ENCODE data around the gene EFNA1. TPM values are rescaled to one million over a fixed set of nuclear protein-coding genes. Genes with fewer than 3 reads are reported as not detected.
A peak's percentile ranks its signal among the peaks of the same experiment; 100 is the strongest.

Gene EFNA1
- total RNA-seq, 3 donors from 2014 or later (not counting 1 experiment from before 2014, with no cell fraction given): 1.5 to 1.9 (median 1.9) TPM

GRCh38 chr1:155171836-155172731 lies 44.4 kb downstream of the EFNA1 start:
- Histone ChIP-seq H3K4me3 (ENCODE audit: low read length) (peak overlapping the region; percentile 68), H3K27ac (ENCODE audit: low read length) (peak overlapping the region; percentile 89), H3K36me3 (ENCODE audit: control insufficient read depth, insufficient read depth, low read length) (peaks cover 14% of the 10 kb centered on the region), H3K4me1 (ENCODE audit: control insufficient read depth, insufficient read depth, low read length) (peaks cover 42% of the 10 kb centered on the region), H3K9me3 (ENCODE audit: control insufficient read depth, insufficient read depth, low read length) (no peaks in the 10 kb centered on the region), H3K27me3 (ENCODE audit: control insufficient read depth, insufficient read depth, low read length) (no peaks in the 10 kb centered on the region)
- TF ChIP-seq, protein P1, sequence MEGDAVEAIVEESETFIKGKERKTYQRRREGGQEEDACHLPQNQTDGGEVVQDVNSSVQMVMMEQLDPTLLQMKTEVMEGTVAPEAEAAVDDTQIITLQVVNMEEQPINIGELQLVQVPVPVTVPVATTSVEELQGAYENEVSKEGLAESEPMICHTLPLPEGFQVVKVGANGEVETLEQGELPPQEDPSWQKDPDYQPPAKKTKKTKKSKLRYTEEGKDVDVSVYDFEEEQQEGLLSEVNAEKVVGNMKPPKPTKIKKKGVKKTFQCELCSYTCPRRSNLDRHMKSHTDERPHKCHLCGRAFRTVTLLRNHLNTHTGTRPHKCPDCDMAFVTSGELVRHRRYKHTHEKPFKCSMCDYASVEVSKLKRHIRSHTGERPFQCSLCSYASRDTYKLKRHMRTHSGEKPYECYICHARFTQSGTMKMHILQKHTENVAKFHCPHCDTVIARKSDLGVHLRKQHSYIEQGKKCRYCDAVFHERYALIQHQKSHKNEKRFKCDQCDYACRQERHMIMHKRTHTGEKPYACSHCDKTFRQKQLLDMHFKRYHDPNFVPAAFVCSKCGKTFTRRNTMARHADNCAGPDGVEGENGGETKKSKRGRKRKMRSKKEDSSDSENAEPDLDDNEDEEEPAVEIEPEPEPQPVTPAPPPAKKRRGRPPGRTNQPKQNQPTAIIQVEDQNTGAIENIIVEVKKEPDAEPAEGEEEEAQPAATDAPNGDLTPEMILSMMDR (IDR thresholded peaks at IDR 0.05): no peak
- H3K27ac Mint-ChIP-seq: peak overlapping the region; percentile 95 to 99
- WGBS (ENCODE audit: insufficient coverage): 49% methylated on average over 8 of the region's 8 CpGs
- H3K4me3 Mint-ChIP-seq: peak overlapping the region; percentile 95
- H3K36me3 Mint-ChIP-seq: no peaks in the 10 kb centered on the region
- peaks cover 27 to 48% of the 10 kb centered on the region in 2 donors for H3K4me1 Mint-ChIP-seq
- peak in 1 of 2 donors; percentile 12 for DNase-seq
- intact Hi-C loops (cut with micrococcal nuclease): loop anchor here (2.0 kb wide), 1 partner anchor 87 kb away; no protein-coding TSS in a partner anchor
- peaks cover 0 to 8% of the 10 kb centered on the region in 2 donors for H3K27me3 Mint-ChIP-seq (ENCODE audit: low read depth in 2 of 2)
- no peaks in the 10 kb centered on the region for H3K9me3 Mint-ChIP-seq
- ATAC-seq: peak in 2 of 3 donors; percentile 22 to 24

DNA sequence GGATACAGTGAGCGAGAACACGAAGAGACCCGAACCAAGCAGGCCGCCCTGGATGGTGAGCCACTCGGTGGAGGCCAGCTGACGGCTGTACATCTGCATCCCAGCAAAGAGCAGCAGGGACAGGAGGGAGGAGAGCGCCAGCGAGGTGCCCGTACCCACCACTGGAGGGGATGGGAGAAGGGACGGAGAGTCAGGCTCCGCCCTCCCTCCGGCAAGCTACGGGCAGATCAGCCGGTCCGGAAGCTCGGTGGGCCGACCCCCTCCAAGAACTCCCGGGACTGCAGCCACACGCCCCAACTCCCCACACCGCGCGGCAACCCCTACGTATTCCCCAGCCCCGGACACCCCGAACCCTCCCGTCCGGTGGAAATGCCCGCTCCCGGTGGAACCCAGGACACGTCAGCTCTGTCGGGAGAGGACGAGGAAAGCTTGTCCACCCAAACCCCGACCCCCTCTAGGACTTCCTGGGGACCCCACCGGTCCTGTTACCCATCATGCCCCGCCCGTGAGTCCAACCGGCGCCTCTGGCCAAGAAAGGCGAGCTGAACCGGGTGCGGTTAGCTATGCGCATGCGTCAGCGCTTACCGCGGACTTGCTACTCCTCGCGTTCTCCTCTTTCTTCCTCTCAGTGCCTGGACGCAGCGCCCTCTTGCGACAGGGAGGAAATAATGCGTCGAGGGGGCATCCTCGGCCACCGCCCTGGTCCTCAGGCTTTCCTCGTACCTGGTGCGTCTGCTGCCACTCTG lies 45.2 kb downstream of the EFNA1 start, which contains the start of gene KRTCAP2:
TSS of gene KRTCAP2 (minus strand) at position 573 of the 746 bp plus-strand sequence. CDS start at position 493, 80 bp downstream.
- Histone ChIP-seq H3K9me3 (ENCODE audit: control insufficient read depth, insufficient read depth, low read length) (no peaks in the 10 kb centered on the region), H3K36me3 (ENCODE audit: control insufficient read depth, insufficient read depth, low read length) (peaks cover 14% of the 10 kb centered on the region), H3K4me3 (ENCODE audit: low read length) (peak within 1 kb of the TSS; percentile 68), H3K4me1 (ENCODE audit: control insufficient read depth, insufficient read depth, low read length) (peaks cover 34% of the 10 kb centered on the region), H3K27me3 (ENCODE audit: control insufficient read depth, insufficient read depth, low read length) (no peaks in the 10 kb centered on the region), H3K27ac (ENCODE audit: low read length) (peak within 1 kb of the TSS; percentile 89)
- TF ChIP-seq, protein P1 (IDR thresholded peaks at IDR 0.05): peak; percentile 94
- intact Hi-C loops (cut with micrococcal nuclease): loop anchor here (2.0 kb wide), 1 partner anchor 88 kb away; no protein-coding TSS in a partner anchor
- peak; percentile 89 to 98 for DNase-seq
- WGBS (ENCODE audit: insufficient coverage): under 1% methylated on average over 57 of the region's 57 CpGs
- Mint-ChIP-seq H3K9me3 (no peaks in the 10 kb centered on the region), H3K4me3 (peak within 1 kb of the TSS; percentile 95), H3K36me3 (no peaks in the 10 kb centered on the region), H3K4me1 (peaks cover 28 to 41% of the 10 kb centered on the region in 2 donors), H3K27ac (peak within 1 kb of the TSS; percentile 95 to 99), H3K27me3 (ENCODE audit: low read depth in 2 of 2) (peaks cover 0 to 5% of the 10 kb centered on the region in 2 donors)
- ATAC-seq: peak; percentile 82 to 93 (median 85)

GRCh38 chr1:155173478-155174323 lies 46.0 kb downstream of the EFNA1 start, which contains the start of gene TRIM46:
Gene TRIM46 (plus strand): TSS chr1:155173849. CDS start chr1:155173967, 118 bp downstream.
- H3K4me1 ChIP-seq (ENCODE audit: control insufficient read depth, insufficient read depth, low read length): peaks cover 33% of the 10 kb centered on the region
- DNase-seq (peak; percentile 13 to 77), ATAC-seq (peak in 1 of 3 donors; percentile 3)
- Mint-ChIP-seq H3K27me3 (ENCODE audit: low read depth in 2 of 2) (peaks cover 0 to 5% of the 10 kb centered on the region in 2 donors), H3K9me3 (no peaks in the 10 kb centered on the region), H3K27ac (peak within 1 kb of the TSS; percentile 95 to 99), H3K4me1 (peaks cover 28 to 40% of the 10 kb centered on the region in 2 donors), H3K4me3 (peak within 1 kb of the TSS; percentile 95), H3K36me3 (no peaks in the 10 kb centered on the region)
- H3K4me3 ChIP-seq (ENCODE audit: low read length): peak within 1 kb of the TSS; percentile 68
- peak within 1 kb of the TSS; percentile 89 for H3K27ac ChIP-seq (ENCODE audit: low read length)
- H3K36me3 ChIP-seq (ENCODE audit: control insufficient read depth, insufficient read depth, low read length): peaks cover 14% of the 10 kb centered on the region
- H3K27me3 ChIP-seq (ENCODE audit: control insufficient read depth, insufficient read depth, low read length): no peaks in the 10 kb centered on the region
- no peaks in the 10 kb centered on the region for H3K9me3 ChIP-seq (ENCODE audit: control insufficient read depth, insufficient read depth, low read length)
- TF ChIP-seq, protein P1 (IDR thresholded peaks at IDR 0.05): peak; percentile 57
- WGBS (ENCODE audit: insufficient coverage): under 1% methylated on average over 36 of the region's 38 CpGs
- intact Hi-C loops (cut with micrococcal nuclease): loop anchor here (2.0 kb wide), 1 partner anchor 89 kb away; no protein-coding TSS in a partner anchor

Measured in natural killer cell (primary cell).